ENCODE data around the gene TSPAN4. TPM values are rescaled to one million over a fixed set of nuclear protein-coding genes. Genes with fewer than 3 reads are reported as not detected.

Gene TSPAN4
- total and polyA plus RNA-seq, 9 of the 15 experiments (the other 6 are each of a cell fraction or from before 2014, with no cell fraction given): 0.07 to 31.0 (median 15.7) TPM

GRCh38 chr11:811446-812245 lies 31.0 kb upstream of the TSPAN4 start (continued):
- TF ChIP-seq ZNF592 (IDR thresholded peaks at IDR 0.05) (no peak), ZNF589 (CRISPR knock-in tag; IDR thresholded peaks at IDR 0.05; ENCODE audit: low read depth) (no peak), PML (IDR thresholded peaks at IDR 0.05; ENCODE audit: low read length) (0 out of 2 replicates have a peak, but pooled peaks have one; percentile 18), ZNF280A (IDR thresholded peaks at IDR 0.05; ENCODE audit: low read depth, partially characterized antibody) (no peak), CREM (IDR thresholded peaks at IDR 0.05; ENCODE audit: low read depth) (peak; percentile 6; the same call in 1 of the 2 replicates), SNRNP70 (optimal IDR thresholded peaks at IDR 0.05; ENCODE audit: low read depth, low read length) (peak; percentile 62), RBM34 (IDR thresholded peaks at IDR 0.05; ENCODE audit: borderline replicate concordance, insufficient read depth, low read length) (no peak), HLTF (IDR thresholded peaks at IDR 0.05) (no peak), NFATC3 (IDR thresholded peaks at IDR 0.05) (no peak), KDM5B (IDR thresholded peaks at IDR 0.05; ENCODE audit: insufficient replicate concordance, low read depth, low read length) (peak; percentile 22), FOXP4 (CRISPR knock-in tag; IDR thresholded peaks at IDR 0.05; ENCODE audit: borderline replicate concordance) (0 out of 2 replicates have a peak, but pooled peaks have one; percentile 63)

All from K562 (cell line).